Epithelial cell of proximal tubule (primary cell): Measurements from ENCODE around the gene GALNTL6. TPM values are rescaled to one million over a fixed set of nuclear protein-coding genes. Genes with fewer than 3 reads are reported as not detected.
"Not testable (repeated sequence)": the region's sequence is repeated elsewhere in the genome, so short reads cannot be mapped to it uniquely, and the experiment has no call there.

Source experiments
- DNase-seq: peaks from one replicate; pipeline ENCODE4 v3.0.0-alpha.2; 2011; ENCODE audit warnings: low read depth
- H3K4me3 ChIP-seq: 2 replicates; pipeline ENCODE4 v1.5.1; 2011; ENCODE audit warnings: low read depth, mild to moderate bottlenecking, low read length
- total RNA-seq: library from RNA; depleted of rRNA; stranded (reverse); fragments of >200 nt; gene quantifications from 2 replicates; pipeline ENCODE4 v1.2.3, GENCODE V29; 2015
- TF ChIP-seq, protein P1 (sequence below): conservative IDR thresholded peaks from 2 replicates; pipeline ENCODE4 v1.5.1; 2012; ENCODE audit warnings: low read depth, mild to moderate bottlenecking, low read length

GALNTL6 gene
- total RNA-seq, 1 donor from 2014 or later: not detected

GRCh38 chr4:172951679-172952451 lies 1138.7 kb downstream of the GALNTL6 start:
- DNase-seq: no peak
- H3K4me3 ChIP-seq: no peak overlapping the region
- TF ChIP-seq, protein P1, sequence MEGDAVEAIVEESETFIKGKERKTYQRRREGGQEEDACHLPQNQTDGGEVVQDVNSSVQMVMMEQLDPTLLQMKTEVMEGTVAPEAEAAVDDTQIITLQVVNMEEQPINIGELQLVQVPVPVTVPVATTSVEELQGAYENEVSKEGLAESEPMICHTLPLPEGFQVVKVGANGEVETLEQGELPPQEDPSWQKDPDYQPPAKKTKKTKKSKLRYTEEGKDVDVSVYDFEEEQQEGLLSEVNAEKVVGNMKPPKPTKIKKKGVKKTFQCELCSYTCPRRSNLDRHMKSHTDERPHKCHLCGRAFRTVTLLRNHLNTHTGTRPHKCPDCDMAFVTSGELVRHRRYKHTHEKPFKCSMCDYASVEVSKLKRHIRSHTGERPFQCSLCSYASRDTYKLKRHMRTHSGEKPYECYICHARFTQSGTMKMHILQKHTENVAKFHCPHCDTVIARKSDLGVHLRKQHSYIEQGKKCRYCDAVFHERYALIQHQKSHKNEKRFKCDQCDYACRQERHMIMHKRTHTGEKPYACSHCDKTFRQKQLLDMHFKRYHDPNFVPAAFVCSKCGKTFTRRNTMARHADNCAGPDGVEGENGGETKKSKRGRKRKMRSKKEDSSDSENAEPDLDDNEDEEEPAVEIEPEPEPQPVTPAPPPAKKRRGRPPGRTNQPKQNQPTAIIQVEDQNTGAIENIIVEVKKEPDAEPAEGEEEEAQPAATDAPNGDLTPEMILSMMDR: no peak

GRCh38 chr4:172953896-172954568 lies 1140.8 kb downstream of the GALNTL6 start:
- H3K4me3 ChIP-seq: no peak overlapping the region
- no peak for DNase-seq
- TF ChIP-seq, protein P1: no peak

- not testable (repeated sequence) for DNase-seq
These were observed 1143.1 kb downstream of the GALNTL6 start for GRCh38 chr4:172956340-172956739.

DNA sequence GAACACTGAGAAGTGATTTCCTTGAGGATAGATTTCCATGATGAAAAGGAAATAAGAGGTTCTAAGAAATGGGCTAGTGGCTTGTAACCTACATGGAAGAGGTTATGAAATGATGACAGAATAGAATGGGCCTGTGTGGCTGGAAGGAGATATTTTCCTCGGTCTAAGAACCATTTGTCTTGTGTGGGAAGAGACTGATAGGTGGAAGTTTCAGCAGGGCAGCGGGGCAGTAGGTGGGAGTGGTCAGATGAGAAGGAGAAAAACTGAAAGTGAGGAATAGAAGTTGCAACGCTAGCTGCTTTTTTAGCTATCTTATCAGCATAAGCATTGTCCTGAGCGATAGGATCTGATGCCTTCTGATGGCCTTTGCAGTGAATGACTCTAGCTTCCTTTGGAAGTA lies 1144.0 kb downstream of the GALNTL6 start:
- TF ChIP-seq, protein P1: no peak
- H3K4me3 ChIP-seq: no peak overlapping the region
- DNase-seq: no peak

More at GRCh38 chr4:172956340-172956739, 1143.1 kb downstream of the GALNTL6 start:
- not testable (repeated sequence) for H3K4me3 ChIP-seq

DNA sequence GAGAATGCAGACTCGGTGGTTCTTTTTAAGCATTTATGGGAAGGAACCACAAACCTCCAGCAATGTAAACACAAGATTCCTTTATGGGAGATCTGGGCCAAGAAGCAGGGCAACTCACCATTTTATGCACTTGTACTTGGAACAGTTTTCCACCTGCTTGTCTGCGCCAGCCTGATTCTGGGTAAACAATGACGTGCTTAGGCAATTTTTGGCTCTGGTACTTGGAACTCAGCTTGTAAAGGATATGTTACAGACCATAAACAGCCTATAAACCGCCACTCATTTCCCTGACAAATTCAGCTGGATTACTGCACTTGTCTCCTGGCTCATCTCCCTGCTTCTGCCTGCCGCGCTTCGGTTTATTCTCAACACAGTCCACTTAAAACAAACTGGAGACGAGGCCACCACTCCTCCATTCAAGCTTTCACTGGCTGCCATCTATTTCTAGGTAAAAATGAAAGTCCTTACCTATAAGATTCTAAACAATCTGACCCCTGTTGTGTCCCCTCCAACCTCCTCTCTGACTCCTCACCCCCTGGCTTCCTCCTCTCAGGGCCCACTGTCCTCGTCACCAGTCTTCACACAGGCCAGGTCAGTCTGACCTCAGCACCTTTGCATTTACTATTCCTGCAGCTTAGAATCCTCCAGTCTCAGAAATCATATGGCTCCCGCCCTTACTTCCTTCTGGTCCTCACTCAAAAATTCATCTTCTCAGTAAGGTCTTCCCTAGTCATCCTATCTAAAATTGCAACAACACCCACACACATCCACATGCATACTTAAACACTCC lies 1149.6 kb downstream of the GALNTL6 start:
- no peak overlapping the region for H3K4me3 ChIP-seq
- TF ChIP-seq, protein P1: no peak
- DNase-seq: no peak

- no peak overlapping the region for H3K4me3 ChIP-seq
- TF ChIP-seq, protein P1: no peak
- no peak for DNase-seq
These were observed 1150.5 kb downstream of the GALNTL6 start for GRCh38 chr4:172963498-172964294.

DNA sequence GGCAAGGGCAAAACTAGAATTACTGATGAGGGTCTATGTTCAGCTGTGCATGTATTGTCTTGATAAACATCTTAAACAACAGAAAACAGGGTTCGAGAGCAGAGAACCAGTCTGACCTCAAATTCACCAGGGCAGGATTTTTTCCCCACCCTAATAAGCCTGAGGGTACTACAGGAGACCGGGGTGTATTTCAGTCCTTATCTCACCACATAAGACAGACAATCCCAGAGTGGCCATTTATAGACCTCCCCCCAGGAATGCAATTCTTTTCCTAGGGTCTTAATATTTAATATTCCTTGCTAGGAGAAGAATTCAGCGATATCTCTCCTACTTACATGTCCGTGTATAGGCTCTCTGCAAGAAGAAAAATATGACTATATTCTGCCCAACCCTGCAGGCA lies 1157.0 kb downstream of the GALNTL6 start:
- H3K4me3 ChIP-seq, DNase-seq: not testable (repeated sequence)
